Right kidney (tissue), 1 donor: ENCODE measurements around the gene C10orf67.

Source experiments
- DNase-seq: peaks from one replicate; pipeline ENCODE4 v3.0.0-alpha.2; 2016

The C10orf67 gene

DNA sequence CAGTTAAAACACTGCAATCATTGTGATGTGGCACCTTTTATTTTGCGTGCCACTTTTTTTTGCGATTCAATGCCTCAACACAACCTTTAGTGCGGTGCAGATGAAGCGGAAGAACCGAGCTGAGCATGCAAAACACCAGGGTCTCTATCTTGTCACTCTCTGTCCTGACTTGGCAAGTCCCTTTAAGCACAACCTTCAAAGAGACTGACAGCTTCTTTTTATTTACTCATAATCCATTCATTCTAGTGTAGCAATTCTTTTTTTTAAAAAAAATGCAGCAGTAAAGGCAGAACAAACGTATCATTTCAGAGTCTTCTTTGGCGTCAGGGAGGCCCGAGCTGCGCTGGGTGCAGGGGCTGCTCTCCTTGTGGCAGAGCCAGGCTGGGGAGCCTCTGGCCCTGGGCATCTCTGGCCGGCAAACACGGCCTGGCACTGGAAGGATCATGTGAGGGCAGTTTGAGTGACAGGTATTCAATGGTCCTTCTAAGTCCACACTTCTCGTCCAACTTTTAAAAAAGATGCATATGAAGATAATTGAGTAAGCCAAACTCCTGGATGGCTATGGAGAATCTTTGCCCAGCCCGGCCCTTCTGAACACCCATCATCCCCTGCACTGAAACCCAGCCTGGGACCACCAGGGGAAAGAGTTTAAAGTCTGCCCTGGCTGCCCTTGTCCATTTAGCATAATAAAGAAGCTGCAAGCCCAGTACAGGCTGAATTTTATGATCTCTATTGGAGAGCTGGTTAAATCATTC, 148.6 kb downstream of the C10orf67 start:
- DNase-seq, result no peak

DNA sequence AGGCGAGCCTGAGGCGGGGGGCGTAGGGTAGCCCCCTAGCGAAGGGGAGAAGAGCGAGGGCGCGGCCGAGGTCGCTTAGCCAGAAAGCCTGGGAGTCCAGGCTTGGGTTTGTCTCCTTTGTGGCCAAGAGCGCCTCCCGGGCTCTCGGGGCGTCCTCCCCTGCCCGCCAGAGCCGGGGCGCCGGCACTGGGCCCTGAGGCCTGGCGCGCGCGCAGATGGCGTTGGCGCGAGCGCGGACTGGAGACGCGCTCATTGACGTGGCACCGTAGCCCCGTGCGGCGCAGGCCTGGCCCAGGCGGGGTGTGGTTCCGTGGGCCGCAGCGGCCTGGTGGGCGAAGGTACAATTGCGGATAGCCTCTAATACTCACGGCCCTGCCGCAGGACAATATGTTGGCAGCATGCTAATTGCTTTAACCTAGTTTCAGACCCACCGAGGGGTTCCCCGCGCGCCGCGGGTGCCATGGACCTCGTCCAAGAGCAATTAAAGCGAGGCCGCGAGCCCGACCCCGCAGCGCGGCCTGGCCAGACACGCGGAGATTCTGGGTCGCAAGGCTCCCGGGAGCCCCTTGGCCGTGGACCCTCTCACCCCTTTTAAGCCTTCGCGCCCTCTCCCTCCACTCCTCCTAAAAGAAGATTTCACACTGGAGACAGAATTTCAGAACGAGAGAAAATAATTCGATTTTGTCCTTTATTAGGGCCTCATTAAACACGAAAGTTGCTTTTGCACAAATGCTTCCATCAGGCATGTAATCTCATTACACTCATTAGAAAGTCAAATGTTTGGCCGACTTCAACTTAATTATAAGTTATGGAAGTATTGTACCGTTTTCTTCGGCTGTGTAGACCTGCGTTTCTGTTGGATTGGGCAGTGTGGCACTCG, 149.4 kb downstream of the C10orf67 start:
- peak; percentile 57 for DNase-seq

DNA sequence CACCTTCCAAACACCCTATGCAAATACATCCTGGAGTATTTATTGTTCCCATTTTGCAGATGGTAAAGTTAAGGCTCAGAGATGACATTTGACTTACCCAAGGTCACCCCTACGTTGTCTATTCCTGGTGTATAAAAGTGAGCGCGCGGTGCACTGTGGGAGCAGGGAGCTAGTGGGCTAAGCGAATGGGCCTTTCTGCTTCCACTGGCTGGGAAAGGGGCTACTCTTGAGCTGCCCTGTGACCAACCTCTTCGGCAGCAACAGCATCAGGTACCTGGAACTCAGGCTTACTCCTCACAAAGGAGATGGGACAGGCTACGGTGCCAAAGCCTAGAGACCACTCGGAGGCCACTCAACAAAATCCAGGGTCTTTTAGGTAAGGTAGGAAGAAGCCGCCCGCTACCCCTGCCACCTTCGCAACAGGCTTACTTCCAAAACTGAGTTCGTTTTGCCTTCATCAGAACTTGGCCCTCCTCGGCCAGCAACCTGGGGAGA, 150.1 kb downstream of the C10orf67 start:
- DNase-seq, result no peak

DNA sequence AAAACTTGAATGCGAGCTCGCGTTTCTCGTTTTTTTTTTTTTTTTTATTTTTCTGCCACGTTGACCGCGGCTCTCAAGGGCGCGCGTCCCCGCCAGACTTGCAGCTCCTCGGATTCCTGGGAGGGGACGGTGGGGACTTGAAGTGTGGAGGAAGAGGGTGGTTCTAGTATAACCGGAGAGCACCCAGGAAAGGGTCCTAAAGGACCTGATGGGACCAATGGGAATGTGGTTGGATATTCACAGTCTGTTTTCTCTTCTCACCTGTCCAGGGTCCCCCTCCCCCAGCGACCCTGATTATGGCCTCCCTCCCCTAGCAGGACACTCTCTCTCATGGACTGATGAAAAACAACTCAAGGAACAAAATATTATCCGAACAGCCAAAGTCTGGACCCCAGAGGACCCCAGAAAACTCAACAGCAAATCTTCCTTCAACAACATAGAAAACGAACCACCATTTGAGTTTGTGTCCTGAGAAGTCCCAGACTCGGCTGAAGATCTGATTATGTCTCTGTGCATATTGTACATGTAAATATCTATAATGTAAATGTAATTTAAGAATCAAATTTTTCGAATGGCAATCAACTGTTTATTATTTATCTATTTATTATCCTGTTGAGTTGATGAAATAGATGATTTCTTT, 151.0 kb downstream of the C10orf67 start:
- DNase-seq, result no peak

DNA sequence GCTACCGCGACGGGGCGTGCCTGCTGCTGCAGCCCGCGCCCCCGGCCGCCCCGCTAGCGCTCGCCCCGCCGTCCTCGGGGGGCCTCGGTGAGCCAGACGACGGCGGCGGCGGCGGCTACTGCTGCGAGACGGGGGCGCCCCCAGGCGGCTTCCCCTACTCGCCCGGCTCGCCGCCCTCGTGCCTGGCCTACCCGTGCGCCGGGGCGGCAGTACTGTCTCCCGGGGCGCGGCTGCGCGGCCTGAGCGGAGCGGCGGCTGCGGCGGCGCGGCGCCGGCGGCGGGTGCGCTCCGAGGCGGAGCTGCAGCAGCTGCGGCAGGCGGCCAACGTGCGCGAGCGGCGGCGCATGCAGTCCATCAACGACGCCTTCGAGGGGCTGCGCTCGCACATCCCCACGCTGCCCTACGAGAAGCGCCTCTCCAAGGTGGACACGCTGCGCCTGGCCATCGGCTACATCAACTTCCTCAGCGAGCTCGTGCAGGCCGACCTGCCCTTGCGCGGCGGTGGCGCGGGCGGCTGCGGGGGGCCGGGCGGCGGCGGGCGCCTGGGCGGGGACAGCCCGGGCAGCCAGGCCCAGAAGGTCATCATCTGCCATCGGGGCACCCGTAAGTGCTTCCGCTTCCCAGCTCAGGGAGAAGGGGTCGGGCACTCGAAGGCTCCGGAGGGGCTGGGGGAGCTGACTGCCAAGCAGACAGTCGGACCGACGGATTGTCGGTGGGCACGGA, 151.7 kb downstream of the C10orf67 start:
- no peak for DNase-seq

DNA sequence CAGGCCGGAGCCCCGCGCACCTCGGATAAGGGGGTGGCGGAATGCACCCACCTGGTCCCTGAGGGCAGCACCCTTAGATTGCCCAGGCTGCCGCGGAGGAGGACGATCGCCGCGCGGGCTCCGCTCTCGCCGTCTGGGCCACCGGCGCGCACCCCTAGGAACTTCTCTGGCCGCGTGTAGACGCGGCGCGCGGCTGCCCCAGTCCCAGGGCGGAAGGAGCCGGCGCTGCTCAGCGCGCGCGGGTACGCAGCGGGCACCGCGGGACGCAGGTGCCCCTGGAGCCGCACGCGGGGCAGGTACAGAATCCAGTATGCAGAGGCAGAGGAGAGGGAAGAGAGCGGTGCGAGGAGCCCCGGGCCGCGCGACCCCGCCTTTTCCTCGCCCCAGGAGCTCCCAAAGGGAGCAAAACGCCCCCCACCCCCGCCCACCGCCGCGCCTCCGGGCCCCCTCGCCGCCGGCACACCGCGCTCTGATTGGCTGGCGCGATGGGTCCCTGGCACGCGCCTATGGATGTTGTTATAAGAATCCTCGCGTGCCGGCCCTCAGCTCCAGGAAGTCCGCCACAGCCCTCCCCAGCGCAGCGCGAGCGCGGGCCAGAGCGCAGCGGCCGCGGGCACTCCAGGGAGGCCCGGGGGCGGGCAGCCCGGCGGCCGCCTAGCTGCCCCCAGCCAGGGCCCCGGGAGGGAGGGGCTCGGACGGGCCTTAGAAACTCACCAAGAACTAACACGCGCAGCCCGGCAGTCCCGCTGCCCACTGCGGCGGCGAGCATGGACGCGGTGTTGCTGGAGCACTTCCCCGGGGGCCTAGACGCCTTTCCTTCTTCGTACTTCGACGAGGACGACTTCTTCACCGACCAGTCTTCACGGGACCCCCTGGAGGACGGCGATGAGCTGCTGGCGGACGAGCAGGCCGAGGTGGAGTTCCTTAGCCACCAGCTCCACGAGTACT, 152.6 kb downstream of the C10orf67 start, which contains the start of gene PTF1A:
PTF1A (plus strand) TSS at position 549 of the 948 bp plus-strand sequence; CDS start at position 768, 219 bp downstream.
- DNase-seq, result peak; percentile 61

DNA sequence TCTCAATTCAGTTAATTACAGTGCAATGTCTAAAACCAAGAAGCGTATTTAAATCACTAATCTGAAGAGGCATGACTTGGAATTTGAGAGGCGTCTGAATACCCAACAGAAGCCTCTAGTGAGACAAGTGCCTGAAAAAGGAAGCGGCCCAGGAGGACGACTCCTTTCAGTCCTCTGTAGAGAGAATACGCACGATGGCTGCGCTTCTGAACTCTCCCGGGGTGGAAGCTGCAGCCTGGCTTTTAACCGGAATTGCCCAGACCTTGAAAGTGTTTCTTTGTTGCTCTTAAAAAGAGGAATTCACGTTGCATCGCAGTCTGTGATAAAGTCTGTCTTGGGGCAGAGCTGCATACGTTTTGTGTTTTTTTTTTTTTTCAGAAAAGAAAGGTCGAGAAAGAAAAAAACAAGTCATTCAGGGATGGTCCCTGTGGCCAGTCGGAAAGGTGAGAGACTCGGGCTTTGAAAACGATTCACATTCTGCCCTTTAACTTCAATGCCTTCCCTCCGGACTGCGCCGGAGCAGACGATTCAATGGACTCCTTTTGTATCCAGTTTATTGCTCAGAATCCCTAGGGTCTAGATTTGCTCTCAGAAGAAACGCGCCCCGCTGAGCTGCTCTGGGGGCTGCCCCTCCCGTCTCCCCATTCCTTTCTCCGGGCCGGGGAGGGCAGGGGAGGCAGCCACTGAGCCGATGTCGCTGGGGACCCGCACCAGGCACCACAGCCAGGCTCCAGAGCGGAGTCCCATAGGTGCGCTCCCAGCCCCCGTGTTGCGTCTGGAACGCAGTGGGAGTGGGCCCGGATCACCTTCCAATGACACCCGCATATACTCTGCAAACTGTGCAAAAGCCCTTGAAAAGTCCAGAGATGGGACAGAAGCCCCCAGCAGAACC, 153.5 kb downstream of the C10orf67 start:
- DNase-seq, result no peak

DNA sequence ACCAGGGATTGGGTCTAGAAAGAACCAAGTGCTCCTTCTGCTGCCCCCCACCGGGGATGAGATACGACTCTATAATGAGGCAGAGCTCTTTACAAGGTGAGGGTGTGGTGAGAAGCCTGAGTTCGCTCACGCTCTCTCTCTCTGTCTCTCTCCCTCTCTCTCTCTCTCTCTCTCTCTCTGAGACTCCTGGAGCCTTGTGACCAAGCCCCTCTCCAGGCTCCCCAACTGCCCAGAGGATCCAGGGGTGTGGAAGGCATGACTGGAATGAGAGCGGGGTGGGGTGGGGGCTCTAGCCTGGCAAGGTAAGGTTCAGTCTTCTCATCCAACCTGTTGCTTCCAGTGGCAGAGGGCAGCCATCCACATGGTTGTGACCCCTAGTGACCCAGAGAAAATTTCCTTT, 155.6 kb downstream of the C10orf67 start:
- DNase-seq, result no peak

DNA sequence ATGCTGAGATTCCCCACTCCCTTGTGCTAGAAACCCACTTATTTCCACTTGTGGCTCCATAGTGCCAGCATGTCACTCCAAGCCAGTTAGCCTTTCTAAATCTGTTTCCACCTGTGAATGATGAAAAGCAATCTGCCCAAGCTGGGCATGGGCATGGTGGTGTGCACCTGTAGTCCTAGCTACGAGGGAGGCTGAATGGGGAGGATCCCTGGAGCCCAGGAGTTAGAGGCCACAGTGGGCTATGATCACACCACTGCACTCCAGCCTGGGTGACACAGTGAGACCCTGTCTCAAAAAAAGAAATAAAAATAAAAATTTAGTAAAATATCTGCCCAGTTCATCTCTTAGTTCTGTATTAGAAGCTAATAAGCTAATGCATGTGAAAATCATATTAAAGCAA, 157.4 kb downstream of the C10orf67 start:
- no peak for DNase-seq

DNA sequence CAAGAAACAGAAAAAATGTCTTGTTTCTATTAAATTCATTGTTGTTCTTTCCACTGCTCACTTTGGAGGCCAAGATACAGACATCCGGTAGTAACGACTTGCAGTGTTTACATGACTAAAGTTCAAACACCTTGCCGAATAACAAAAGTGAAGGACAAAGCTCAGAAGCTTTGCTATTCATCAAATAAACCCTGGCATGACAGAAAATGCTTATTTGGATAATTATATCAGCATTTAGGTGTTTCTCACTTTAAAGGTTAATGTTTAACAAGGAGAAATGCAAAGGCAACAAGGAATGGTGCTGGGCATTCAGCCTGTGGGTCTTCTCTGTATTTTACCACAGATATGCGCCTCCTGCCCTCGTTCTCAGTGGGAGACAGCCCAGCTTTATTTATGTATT, 157.9 kb downstream of the C10orf67 start:
- no peak for DNase-seq

DNA sequence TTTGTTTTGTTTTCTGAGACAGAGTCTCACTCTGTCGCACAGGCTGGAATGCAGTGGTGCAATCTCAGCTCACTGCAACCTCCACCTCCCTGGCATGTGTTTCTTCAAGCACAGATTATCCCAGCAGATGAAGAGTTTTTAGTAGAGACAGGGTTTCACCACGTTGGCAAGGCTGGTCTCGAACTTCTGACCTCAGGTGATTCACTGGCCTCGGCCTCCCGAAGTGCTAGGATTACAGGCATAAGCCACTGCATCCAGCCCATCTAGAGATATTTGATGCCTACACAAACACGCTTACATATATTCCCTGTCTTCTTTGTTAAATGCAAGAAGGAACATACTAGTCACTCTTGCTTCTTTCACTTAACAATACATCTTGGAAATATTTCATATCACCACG, 158.4 kb downstream of the C10orf67 start:
- DNase-seq, result no peak

DNA sequence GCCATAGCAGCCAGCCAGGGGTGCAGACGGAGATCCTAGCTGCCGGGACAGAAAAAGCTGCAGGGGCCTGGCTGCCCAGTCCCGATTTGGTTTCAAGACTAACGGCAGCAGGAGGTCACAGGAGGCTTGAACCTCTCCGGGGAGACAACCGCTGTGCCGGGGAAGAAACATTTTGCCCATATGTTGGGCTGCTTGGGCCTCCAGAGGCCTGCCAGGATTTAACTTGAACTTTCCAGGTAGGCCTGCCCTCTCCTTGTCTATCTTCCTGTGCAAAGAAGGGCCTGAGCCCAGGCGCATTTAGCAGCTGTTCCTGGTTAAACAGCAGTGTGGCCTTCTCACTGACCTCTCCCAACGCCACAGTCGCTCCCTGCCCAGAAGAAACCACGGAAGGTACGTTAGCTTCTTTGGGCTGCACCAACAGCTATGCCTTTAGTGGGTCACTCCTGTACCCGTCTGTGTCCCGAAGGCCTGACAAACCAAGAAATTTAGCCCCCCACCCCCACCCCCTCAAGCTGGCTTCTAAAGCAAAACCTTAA, 169.6 kb downstream of the C10orf67 start:
- no peak for DNase-seq

DNA sequence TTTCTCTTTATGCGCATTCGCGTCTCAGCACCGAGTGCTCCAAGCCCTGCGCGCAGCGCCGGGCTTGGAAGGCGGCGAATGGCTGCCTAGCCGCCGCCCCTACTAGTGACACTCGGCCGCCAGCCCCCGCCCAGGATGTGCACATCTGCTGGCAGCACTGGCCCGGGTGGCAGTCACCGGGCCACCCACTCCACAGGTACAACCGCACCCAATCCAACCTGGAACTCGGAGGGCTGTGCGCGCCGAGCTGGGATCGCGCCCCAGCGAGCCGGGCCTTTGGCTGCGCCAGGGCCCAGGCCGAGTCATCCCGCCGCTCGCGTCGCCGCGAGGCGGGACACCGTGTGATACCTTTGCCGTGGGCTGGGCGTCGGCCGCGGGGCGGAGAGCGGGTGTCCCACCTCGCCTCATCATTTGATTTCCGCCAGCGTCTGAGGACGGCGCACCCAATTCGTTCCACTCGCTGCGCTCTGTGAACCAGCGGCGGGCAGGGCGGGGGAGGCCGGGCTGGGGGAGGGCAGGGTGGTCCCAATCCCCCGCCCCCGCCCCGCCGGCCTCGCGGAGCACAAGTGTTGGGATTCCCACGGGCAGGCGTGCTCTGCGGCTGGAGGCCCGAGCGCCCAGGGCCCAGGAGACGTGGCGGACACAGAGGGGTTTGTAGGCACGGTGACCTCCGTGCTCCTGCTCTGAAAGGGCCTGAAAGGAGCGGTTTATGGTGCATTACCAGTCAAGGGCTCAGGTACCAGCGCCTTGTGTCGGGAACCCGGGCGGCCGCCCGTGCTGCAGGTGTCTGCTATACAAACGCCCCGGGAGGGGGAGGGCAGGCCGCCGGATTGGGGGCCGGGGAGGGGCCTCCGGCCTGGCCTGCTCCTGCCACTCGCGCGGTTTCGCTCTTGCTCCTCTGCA, 170.3 kb downstream of the C10orf67 start:
- peak; percentile 66 for DNase-seq

DNA sequence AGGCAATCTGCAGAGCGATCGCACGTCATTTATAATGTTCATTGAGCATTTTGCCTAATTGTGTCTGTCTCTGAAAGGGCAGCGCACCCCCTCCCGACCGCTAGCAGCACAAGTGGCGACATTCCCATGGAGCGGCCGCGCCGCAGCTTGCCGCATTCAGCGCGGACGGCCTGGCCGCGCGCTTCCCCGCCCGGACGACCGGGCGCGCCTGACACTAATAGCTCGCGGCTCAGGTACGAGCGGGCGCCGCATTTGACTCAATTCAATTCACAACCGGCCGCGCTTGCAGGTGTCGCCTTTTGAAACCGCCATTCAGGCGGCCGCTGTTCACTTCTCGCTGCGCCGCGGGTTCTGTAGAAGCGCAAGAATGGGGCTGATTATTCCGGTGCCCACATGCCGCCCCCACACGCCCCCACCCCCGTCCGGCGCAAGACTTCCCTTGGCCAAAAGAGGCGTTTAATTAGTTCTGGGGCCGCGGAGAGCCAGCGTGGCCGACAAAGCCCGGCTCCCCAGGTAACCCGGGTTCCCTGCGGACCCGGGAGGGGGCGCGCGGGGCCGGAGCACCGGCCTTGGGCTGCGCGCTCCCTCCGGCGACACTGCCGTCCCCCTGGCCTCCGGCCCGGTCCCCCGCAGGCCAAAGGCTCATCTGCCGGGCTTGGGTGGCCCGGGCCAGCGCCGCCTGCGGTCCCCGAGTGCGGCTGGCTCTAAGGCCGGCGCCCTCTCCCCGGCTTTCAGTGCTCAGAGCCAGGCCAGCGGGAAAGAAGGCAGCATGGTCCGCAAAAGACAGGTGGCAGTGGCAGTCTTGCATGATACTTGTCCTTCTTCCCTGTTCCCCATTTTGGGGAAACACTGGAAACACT, 171.2 kb downstream of the C10orf67 start:
- peak; percentile 67 for DNase-seq

DNA sequence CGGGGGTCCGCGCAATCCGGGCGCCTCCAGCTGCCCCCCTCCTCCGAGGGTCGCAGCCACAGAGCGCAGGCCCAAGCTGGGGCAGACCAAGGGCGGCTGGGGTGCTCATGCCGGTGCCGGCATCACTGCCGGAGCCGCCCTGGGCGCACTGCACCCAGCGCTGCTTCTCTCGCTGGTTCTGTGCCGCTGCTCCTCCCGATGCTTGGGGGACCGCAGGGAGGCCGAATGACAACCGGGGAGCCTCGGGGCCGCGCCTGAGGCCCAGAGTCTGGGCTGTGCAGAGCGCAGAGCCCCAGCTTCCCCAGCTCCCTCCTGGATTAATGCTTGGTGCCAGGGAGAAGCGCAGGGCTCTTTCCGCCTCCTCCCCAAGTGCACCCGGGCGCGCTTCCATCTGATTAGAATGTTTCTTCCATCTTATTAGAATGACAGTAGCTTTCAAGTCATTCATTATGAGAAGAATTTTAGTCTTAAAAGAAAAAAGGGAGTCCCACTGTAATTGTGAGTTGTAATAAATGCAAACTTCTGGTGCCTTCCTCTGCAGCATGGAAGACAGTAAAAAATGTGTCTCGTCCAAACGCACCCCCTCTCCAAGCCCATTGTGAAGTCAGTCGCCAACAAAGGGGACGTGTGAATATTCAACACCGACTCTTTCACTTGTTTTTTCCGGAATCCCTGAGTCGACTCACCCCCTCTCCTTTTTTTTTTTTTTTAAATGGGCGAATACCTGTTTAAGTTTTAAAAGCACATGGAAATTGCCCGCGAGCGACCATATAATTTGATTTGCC, 172.0 kb downstream of the C10orf67 start:
- DNase-seq, result peak; percentile 33

DNA sequence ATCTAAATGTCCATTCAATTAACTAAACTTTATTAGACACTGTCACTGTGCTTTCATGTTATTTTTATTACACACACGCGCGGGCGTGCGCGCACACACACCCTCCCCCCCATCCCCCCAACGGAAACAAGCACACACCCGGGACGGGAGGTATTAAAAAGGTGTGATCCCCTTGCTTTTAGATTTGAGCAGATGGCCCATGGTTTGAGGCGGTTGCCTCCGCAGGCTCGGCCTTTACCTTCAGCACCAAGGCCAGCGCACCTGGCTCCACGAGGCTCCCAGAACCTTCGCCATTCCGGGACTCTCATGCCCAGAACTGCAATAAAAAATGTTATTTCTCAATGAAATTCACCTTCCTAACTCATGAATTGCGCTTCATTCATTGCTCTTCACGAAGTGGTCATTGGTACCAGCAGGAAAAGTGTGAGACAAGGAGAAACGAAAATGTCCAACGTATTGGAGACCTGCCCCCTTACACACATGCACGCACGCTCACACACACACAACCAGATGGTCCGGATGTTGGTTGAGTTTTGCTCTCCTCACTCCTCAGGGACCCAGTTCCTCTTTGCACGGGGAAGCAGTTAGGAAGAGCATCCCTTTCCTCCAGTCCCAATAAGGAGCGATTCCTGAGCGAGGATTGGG, 173.2 kb downstream of the C10orf67 start:
- DNase-seq, result peak; percentile 58
